HG03108 (cell line): ENCODE data around the gene LANCL2.
"Not testable (repeated sequence)": the region's sequence is repeated elsewhere in the genome, so short reads cannot be mapped to it uniquely, and the experiment has no call there.

Source experiments
- ATAC-seq: cut with Tn5 transposase; IDR thresholded peaks from one replicate; pipeline ENCODE4 v1.9.1; 2021; ENCODE audit warnings: moderate library complexity; ENCODE audit not compliant: unreplicated experiment

LANCL2 gene

GRCh38 chr7:55400191-55400590, 35.1 kb downstream of the LANCL2 start:
- ATAC-seq = no peak

DNA sequence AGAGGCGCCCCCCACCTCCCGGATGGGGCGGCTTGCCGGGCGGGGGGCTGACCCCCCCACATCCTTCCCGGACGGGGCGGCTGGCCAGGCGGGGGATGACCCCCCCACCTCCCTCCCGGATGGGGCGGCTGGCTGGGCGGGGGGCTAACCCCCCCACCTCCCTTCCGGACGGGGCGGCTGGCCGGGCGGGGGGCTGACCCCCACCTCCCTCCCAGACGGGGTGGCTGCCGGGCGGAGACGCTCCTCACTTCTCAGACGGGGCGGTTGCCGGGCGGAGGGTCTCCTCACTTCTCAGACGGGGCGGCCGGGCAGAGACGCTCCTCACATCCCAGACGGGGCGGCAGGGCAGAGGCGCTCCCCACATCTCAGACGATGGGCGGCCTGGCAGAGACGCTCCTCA, 37.4 kb downstream of the LANCL2 start:
- not testable (repeated sequence) for ATAC-seq

GRCh38 chr7:55405856-55406541, 40.9 kb downstream of the LANCL2 start:
- no peak for ATAC-seq

GRCh38 chr7:55409482-55410225, 44.5 kb downstream of the LANCL2 start:
- ATAC-seq = peak; percentile 48

- no peak for ATAC-seq
Measured at GRCh38 chr7:55410667-55411239, 45.6 kb downstream of the LANCL2 start.

- ATAC-seq = no peak
Measured at GRCh38 chr7:55411844-55412243, 46.7 kb downstream of the LANCL2 start.

DNA sequence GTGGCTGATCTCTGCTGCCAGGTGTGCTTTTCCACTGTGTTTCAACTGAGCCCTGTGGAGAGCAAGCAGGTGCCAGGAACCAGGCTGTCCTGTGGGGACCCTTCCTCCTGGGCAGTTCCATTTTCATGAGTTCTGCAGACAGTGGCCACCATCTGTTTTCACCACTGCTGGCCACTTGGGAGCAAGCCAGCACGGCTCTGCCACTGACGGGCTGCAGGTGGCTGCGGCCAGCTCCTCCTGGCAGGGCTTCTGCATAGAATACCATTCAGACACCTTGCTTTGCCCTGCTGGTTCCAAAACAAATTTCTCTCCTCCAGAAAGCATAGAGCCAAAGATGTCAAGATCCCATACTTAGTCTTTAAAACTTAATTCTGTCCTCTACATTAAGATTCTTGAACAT, 48.3 kb downstream of the LANCL2 start:
- ATAC-seq = no peak

DNA sequence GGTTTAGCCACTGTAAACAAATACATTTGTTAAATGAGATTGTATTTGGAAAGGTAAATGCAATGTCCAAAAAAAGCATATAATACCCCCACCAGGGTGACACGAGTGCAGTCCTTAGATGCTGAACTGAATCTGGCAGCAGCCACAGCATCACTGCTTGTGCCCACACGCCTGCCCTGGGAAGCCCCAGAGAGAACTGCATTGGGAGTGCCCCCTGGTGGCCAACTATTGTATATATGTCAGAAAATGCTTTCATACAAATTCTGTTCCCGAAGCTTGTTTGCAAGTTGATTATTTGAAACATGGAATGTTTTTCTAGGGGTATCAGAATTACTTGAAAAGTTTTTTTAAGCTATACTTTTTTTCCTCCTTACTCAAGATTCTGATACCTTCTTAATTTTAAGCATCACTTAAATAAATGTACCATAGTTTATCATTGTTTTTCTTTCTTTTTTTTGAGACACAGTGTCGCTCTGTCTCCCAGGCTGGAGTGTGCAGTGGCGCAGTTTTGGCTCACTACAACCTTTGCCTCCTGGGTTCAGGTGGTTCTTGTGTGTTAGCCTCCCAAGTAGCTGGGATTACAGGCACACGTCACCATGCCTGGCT, 50.1 kb downstream of the LANCL2 start:
- peak; percentile 74 for ATAC-seq

GRCh38 chr7:55417456-55417855, 52.3 kb downstream of the LANCL2 start:
- not testable (repeated sequence) for ATAC-seq

DNA sequence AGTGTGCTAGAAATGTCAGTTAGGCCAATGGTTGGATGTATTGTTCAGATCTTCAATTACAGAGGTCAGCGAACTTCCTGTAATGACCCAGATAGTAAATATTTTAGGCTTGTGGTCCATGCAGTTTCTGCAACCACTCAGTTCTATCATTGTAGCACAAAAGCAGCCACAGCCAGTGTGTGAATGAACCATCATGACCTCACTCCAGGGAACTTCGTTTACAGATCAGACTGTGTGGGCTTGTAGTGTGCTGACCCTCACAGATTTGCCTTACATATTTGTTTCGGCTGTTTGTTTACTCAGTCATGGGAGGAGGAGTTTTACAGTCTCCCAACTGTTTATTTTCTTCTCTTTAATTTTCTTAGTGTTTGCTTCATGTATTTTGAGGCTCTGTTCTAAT, 55.4 kb downstream of the LANCL2 start:
- no peak for ATAC-seq

DNA sequence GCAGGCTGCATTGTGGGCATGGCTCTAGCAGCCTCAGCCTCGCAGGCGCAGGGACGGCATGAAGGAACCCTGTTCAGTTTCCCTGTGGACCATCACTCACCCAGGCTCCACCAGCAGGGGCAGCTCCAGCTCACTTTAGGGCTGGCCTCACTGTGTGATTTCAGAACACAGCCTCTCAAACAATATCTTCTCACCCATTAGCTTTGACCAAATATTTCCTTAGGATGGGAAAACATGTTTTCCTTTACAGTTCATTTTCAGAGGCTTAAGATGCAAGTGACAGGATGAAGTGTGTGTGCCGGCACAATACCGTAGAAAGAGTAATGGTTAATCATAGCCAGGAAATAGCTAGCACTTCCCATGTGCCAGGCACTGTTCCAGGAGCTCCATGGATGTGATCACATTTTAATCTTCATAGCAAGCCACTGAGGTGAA, 58.2 kb downstream of the LANCL2 start:
- no peak for ATAC-seq

- ATAC-seq = no peak
Measured at GRCh38 chr7:55423891-55424290, 58.8 kb downstream of the LANCL2 start.

GRCh38 chr7:55425141-55425752, 60.1 kb downstream of the LANCL2 start:
- no peak for ATAC-seq

GRCh38 chr7:55426676-55427075, 61.5 kb downstream of the LANCL2 start:
- no peak for ATAC-seq

GRCh38 chr7:55427342-55427741, 62.2 kb downstream of the LANCL2 start:
- ATAC-seq = no peak

DNA sequence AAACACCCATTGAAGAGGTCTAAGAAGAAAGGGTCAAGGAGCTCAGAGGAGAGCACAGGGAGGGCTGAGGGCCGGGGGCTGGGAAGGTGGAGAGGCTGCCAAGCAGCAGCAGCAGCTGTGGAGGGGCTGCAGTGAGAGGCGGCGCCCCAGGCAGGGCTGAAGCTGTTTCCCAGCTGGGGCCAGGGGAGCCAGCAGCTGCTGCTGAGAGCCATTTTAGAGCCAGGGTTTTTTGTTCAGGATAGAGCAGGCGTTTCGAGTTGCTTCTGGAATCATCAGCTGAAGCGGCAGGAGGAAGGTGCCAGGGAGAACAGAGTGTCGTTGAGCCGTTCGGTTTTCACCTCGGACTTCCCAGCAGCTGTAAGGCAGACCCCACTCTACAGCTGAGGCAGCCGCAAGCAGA, 62.7 kb downstream of the LANCL2 start:
- no peak for ATAC-seq

GRCh38 chr7:55429835-55430499, 64.8 kb downstream of the LANCL2 start:
- ATAC-seq = no peak

- ATAC-seq = no peak
Measured at GRCh38 chr7:55431898-55432297, 66.8 kb downstream of the LANCL2 start.

GRCh38 chr7:55432506-55432905, 67.4 kb downstream of the LANCL2 start:
- no peak for ATAC-seq

GRCh38 chr7:55432939-55433784, 68.0 kb downstream of the LANCL2 start:
- ATAC-seq = peak; percentile 62
